Adrenal gland (tissue), 12 donors: ENCODE data around the gene DOCK10. TPM values are rescaled to one million over a fixed set of nuclear protein-coding genes. Genes with fewer than 3 reads are reported as not detected.

Experiments used
- DNase-seq, 7 donors: peaks; one replicate each; pipeline ENCODE4 v3.0.0-alpha.2; 2019 to 2020
- H3K27ac ChIP-seq, 5 donors: fragments of 200-600 bp; sonication (generic) in 4 of 5; 1 replicate in 3 of 5; 2 replicates in 2 of 5; pipeline versions ENCODE4 v1.5.1 to v1.8.0; 2016 to 2020; ENCODE audit warnings: mild to moderate bottlenecking in 1 of 5
- H3K27me3 ChIP-seq: fragments of 200-600 bp; 2 replicates; pipeline ENCODE4 v1.8.0; 2021
- H3K36me3 ChIP-seq, 2 donors: fragments of 200-600 bp; replicated peaks in 1 of 2; 1 replicate in 1 of 2; 2 replicates in 1 of 2; pipeline versions ENCODE4 v1.5.1 to v1.8.0; 2018 to 2022
- H3K4me1 ChIP-seq, 2 donors: fragments of 200-600 bp; replicated peaks in 1 of 2; 1 replicate in 1 of 2; 2 replicates in 1 of 2; pipeline versions ENCODE4 v1.5.1 to v1.8.0; 2018 to 2021
- H3K4me3 ChIP-seq, 4 donors: fragments of 200-600 bp; sonication (generic) in 3 of 4; one replicate each; pipeline ENCODE4 v1.5.1; 2016 to 2018
- H3K9me3 ChIP-seq, 3 donors: fragments of 200-600 bp; sonication (generic) in 1 of 3; replicated peaks in 1 of 3; 1 replicate in 2 of 3; 2 replicates in 1 of 3; pipeline versions ENCODE4 v1.5.1 to v1.8.0; 2016 to 2021
- CTCF ChIP-seq, 6 experiments: fragments of 450-650 bp in 4 of 6; fragments of 200-600 bp in 2 of 6; sonication (generic) in 1 of 6; IDR thresholded peaks; 1 replicate in 5 of 6; 2 replicates in 1 of 6; pipeline versions ENCODE4 v1.5.1 to v1.8.0; 2016 to 2021; ENCODE audit warnings: antibody characterized with exemption in 6 of 6, mild to moderate bottlenecking in 2 of 6, moderate library complexity in 1 of 6
- POLR2A ChIP-seq, 2 donors: fragments of 450-650 bp; IDR thresholded peaks; one replicate each; pipeline ENCODE4 v1.6.1; 2017; ENCODE audit warnings: antibody characterized with exemption in 2 of 2, mild to moderate bottlenecking in 2 of 2, moderate library complexity in 1 of 2
- WGBS, 4 donors: extraction: QIAGEN DNeasy Blood & Tissue Kit in 2 of 4; methylation state at CpG; one replicate each; pipeline versions ENCODE4 v1.1.5 to v1.1.7; 2013 to 2017; 5-methylcytosine and 5-hydroxymethylcytosine counted together
- intact Hi-C, 2 donors: fragments of 100-400 bp; cut with DNase I; formaldehyde crosslinking; loops; one replicate each; pipeline versions ENCODE4 v1.14.1 to v1.15.0; 2022 to 2023
- polyA plus RNA-seq, 3 donors: library from polyadenylated mRNA; stranded (reverse); fragments of 200-250 nt in 2 of 3; fragments of 350-450 nt in 1 of 3; fragmentation: Illumina TruSeq in 1 of 3; extraction: RNeasy Lipid Tissue Mini Kit (QIAGEN cat#74804) in 1 of 3; gene quantifications; one replicate each; pipeline ENCODE4 v1.2.3, GENCODE V29; 2013 to 2014
- total RNA-seq, 9 donors: library from RNA; depleted of rRNA in 4 of 9; stranded (reverse); fragments of >200 nt in 4 of 9; fragments of 120-200 nt in 1 of 9; fragmentation: NEBNext Ultra II Directional in 1 of 9; extraction: Animal tissue kit (Norgen Biotek cat#: 25700) in 1 of 9; gene quantifications; one replicate each; pipeline versions ENCODE4 v1.1.0 to v1.2.4, GENCODE V29; 2013 to 2023
- donor health status: healthy with polysubstance abuse.
- donor health status: Bipolar disorder and iron deficiency.
- donor health status: DM: yes; HTN: yes; CAD: no.
- donor health status: DM: no; HTN: no; CAD: no.
- donor health status: DM: no; HTN: no; CAD: no.
- donor health status: DM: yes; HTN: yes; CAD: no.

Gene DOCK10
- total and polyA plus RNA-seq, 12 donors = 6.2 to 40.8 (median 20.0) TPM

GRCh38 chr2:224951723-224952481, 90.4 kb downstream of the DOCK10 start:
- no peaks in the 10 kb centered on the region for H3K27me3 ChIP-seq
- no peaks in the 10 kb centered on the region for H3K9me3 ChIP-seq
- no peak overlapping the region for H3K27ac ChIP-seq
- H3K4me3 ChIP-seq = no peak overlapping the region
- no peak for DNase-seq
- intact Hi-C loops = no loop called here
- H3K4me1 ChIP-seq = no peaks in the 10 kb centered on the region
- H3K36me3 ChIP-seq = no peaks in the 10 kb centered on the region
- WGBS, 4 donors = 90 to 93% (median 91%) methylated on average over 7 of the region's 7 CpGs
- TF ChIP-seq POLR2A (IDR thresholded peaks at IDR 0.05) (no peak), CTCF (IDR thresholded peaks at IDR 0.05) (no peak)

DNA sequence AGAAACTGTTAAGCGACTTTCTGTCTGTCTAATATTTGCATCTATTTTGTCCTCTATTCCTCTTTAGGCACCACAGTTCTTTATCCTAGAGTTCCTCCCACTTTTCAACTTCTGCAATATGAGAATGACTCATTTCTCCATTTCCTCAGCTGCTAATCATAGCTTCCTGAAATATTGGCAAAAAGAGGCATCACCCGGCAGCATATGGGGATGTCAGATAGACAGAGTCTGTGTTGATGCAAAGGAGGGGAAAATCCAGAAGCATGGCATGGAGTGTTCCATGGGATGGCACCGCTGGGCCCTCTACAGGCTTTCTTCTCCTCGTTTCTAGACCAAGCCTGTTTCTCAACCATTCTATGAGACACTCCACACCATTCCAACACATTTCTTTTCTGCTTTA, 93.4 kb downstream of the DOCK10 start:
- Histone ChIP-seq H3K4me3 (no peak overlapping the region), H3K4me1 (no peaks in the 10 kb centered on the region), H3K27ac (peak overlapping the region in 1 of 5 donors; percentile 14), H3K9me3 (no peaks in the 10 kb centered on the region), H3K36me3 (no peaks in the 10 kb centered on the region), H3K27me3 (no peaks in the 10 kb centered on the region)
- intact Hi-C loops = no loop called here
- DNase-seq = peak in 2 of 7 donors; percentile 30 to 31
- TF ChIP-seq POLR2A (IDR thresholded peaks at IDR 0.05) = no peak
- TF ChIP-seq CTCF (IDR thresholded peaks at IDR 0.05) = no peak
- 50 to 72% (median 63%) methylated on average over 4 of the region's 4 CpGs for WGBS, 4 donors

DNA sequence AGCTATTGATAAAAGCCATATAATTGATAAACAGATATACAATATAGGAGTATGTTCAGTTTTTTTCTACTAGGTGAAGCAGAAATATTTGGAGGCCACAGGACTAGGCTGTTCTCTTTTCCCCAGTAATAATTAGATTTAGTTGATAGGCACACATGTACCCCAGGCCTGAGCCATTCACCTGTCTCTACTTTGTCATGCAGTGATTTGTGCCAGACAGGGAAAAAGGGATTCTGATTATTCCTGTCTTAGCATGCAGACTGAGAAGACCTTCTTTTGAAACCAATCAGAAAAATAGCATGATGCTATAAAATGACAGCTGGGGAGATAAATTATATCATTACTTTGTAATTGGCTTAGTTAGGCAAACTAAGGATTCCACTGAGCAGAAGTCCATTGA, 94.3 kb downstream of the DOCK10 start:
- TF ChIP-seq CTCF (IDR thresholded peaks at IDR 0.05) (no peak), POLR2A (IDR thresholded peaks at IDR 0.05) (no peak)
- no peak overlapping the region for H3K27ac ChIP-seq
- H3K4me1 ChIP-seq = peaks cover 0 to 3% of the 10 kb centered on the region in 2 donors
- H3K9me3 ChIP-seq = no peaks in the 10 kb centered on the region
- no peak for DNase-seq
- intact Hi-C loops = no loop called here
- no peaks in the 10 kb centered on the region for H3K36me3 ChIP-seq
- H3K27me3 ChIP-seq = no peaks in the 10 kb centered on the region
- no peak overlapping the region for H3K4me3 ChIP-seq

DNA sequence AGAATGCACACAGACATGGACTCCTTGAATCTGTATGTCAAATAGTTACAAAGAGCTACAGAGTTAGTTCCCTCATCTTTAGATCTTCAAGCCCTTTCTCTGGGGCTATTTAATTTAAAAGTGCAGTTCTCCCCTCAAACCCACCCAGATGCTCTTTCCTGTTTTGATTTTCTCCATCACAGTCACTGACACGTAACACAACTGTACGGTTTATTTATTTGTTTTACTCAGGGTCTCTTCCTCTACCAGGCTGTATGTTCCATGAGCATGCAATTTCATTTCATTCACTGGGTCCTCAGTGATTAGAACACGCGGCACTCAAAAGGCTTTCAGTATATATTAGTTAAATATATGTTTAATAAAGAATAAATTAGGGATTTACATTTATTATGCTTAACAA, 94.7 kb downstream of the DOCK10 start:
- no peak overlapping the region for H3K27ac ChIP-seq
- peaks cover 0 to 7% of the 10 kb centered on the region in 2 donors for H3K4me1 ChIP-seq
- no peaks in the 10 kb centered on the region for H3K27me3 ChIP-seq
- H3K36me3 ChIP-seq = no peaks in the 10 kb centered on the region
- intact Hi-C loops = no loop called here
- no peak for TF ChIP-seq POLR2A (IDR thresholded peaks at IDR 0.05)
- TF ChIP-seq CTCF (IDR thresholded peaks at IDR 0.05) = no peak
- no peak for DNase-seq
- WGBS, 4 donors = 74 to 87% (median 77%) methylated on average over 4 of the region's 4 CpGs
- no peaks in the 10 kb centered on the region for H3K9me3 ChIP-seq
- no peak overlapping the region for H3K4me3 ChIP-seq
